NCI-H526 treated with DMSO at 0.1 percent for 48 hours (cell line): Measurements from ENCODE around the gene CFAP157.

Experiments
- DNase-seq: peaks from one replicate; lab custom pipeline; 2025; lab: John Stamatoyannopoulos, UW

Gene CFAP157

GRCh38 chr9:127693143-127693542 is 13.6 kb upstream of the CFAP157 start:
- no peak for DNase-seq

GRCh38 chr9:127693697-127694096 is 13.1 kb upstream of the CFAP157 start:
- no peak for DNase-seq

- DNase-seq = no peak
These were observed 11.7 kb upstream of the CFAP157 start for GRCh38 chr9:127694890-127695720.

GRCh38 chr9:127697575-127697974 is 9.2 kb upstream of the CFAP157 start:
- DNase-seq = no peak

GRCh38 chr9:127698386-127698785 is 8.4 kb upstream of the CFAP157 start:
- no peak for DNase-seq

GRCh38 chr9:127698985-127699670 is 7.7 kb upstream of the CFAP157 start:
- no peak for DNase-seq

GRCh38 chr9:127700140-127700539 is 6.6 kb upstream of the CFAP157 start:
- DNase-seq = no peak

GRCh38 chr9:127700594-127701255 is 6.1 kb upstream of the CFAP157 start:
- DNase-seq = peak; percentile 70

- DNase-seq = no peak
These were observed 3.4 kb upstream of the CFAP157 start for GRCh38 chr9:127703289-127703946.

GRCh38 chr9:127705577-127706379 is 1.0 kb upstream of the CFAP157 start:
- DNase-seq = no peak

- peak; percentile 6 for DNase-seq
These were observed 978 bp downstream of the CFAP157 start for GRCh38 chr9:127707766-127708165.

GRCh38 chr9:127708952-127709587 is 2.3 kb downstream of the CFAP157 start:
- DNase-seq = no peak

GRCh38 chr9:127710204-127710783 is 3.5 kb downstream of the CFAP157 start:
- no peak for DNase-seq

- DNase-seq = no peak
These were observed 4.5 kb downstream of the CFAP157 start for GRCh38 chr9:127711226-127711701.

- no peak for DNase-seq
These were observed 5.1 kb downstream of the CFAP157 start for GRCh38 chr9:127711831-127712274.

- DNase-seq = no peak
These were observed 5.6 kb downstream of the CFAP157 start for GRCh38 chr9:127712371-127712770.

- DNase-seq = no peak
These were observed 6.1 kb downstream of the CFAP157 start for GRCh38 chr9:127712867-127713266.

GRCh38 chr9:127714020-127714750 is 7.4 kb downstream of the CFAP157 start:
- no peak for DNase-seq

GRCh38 chr9:127714951-127715469 is 8.2 kb downstream of the CFAP157 start:
- no peak for DNase-seq
